ENCODE data around the gene BRD9.

DNA sequence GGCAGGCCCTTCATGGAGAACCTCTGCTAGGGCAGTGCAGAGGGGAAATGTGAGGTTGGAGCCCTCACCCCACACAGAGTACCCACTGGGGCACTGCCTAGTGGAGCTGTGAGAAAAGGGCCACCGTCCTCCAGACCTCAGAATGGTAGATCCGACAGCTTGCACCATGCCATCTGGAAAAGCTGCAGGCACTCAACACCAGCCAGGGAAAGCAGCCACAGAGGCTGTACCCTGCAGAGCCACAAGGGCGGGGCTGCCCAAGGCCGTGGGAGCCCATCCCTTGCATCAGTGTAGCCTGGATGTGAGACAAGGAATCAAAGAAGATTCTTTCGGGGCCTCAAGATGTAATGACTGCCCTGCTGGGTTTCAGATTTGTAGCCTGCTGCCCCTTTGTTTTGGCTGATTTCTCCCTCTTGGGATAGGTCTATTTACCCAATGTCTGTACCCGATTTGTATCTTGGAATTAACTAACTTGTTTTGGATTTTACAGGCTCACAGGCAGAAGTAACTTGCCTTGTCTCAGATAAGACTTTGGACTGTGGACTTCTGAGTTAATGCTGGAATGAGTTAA, 25.2 kb downstream of the BRD9 start:
- TF ChIP-seq SMAD4 (CRISPR knock-in tag; conservative IDR thresholded peaks at IDR 0.05) (no peak), ZNF184 (CRISPR knock-in tag; IDR thresholded peaks at IDR 0.05) (no peak), FOS (IDR thresholded peaks at IDR 0.05; ENCODE audit: extremely low read depth, insufficient read length) (no peak)
- TF ChIP-seq, protein P1, sequence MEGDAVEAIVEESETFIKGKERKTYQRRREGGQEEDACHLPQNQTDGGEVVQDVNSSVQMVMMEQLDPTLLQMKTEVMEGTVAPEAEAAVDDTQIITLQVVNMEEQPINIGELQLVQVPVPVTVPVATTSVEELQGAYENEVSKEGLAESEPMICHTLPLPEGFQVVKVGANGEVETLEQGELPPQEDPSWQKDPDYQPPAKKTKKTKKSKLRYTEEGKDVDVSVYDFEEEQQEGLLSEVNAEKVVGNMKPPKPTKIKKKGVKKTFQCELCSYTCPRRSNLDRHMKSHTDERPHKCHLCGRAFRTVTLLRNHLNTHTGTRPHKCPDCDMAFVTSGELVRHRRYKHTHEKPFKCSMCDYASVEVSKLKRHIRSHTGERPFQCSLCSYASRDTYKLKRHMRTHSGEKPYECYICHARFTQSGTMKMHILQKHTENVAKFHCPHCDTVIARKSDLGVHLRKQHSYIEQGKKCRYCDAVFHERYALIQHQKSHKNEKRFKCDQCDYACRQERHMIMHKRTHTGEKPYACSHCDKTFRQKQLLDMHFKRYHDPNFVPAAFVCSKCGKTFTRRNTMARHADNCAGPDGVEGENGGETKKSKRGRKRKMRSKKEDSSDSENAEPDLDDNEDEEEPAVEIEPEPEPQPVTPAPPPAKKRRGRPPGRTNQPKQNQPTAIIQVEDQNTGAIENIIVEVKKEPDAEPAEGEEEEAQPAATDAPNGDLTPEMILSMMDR (IDR thresholded peaks at IDR 0.05 in 2 of 3, conservative IDR thresholded peaks at IDR 0.05 in 1 of 3; ENCODE audit: insufficient read depth in 2 of 3, low read depth in 1 of 3, low read length in 3 of 3): no peak

Data from K562 (cell line).